ENCODE results near the gene MAEL. TPM values are rescaled to one million over a fixed set of nuclear protein-coding genes. Genes with fewer than 3 reads are reported as not detected.

The MAEL gene
- total and polyA plus RNA-seq, 3 experiments from 2014 or later = not detected

GRCh38 chr1:167059809-167060107, 70.7 kb downstream of the MAEL start:
- peaks cover 4% of the 10 kb centered on the region for H3K4me1 ChIP-seq (ENCODE audit: insufficient read depth, low read length)
- H3K9me3 ChIP-seq (ENCODE audit: low read length) = no peaks in the 10 kb centered on the region
- CTCF ChIA-PET = interaction anchor here (0.6 to 18.0 kb wide), 30 partner anchors 9 to 504 kb away, joined by 3 to 454 read pairs (median 4); partner anchors contain the start of genes CREG1, GPA33 and POGK
- no peaks in the 10 kb centered on the region for H3K27me3 Mint-ChIP-seq
- no peak overlapping the region for H3K4me3 Mint-ChIP-seq
- peaks cover 0 to 16% (median 0%) of the 10 kb centered on the region in 3 donors for H3K4me1 Mint-ChIP-seq
- no peak for DNase-seq
- peaks cover 0 to 16% (median 0%) of the 10 kb centered on the region in 3 donors for H3K36me3 Mint-ChIP-seq
- no peak overlapping the region for H3K27ac ChIP-seq (ENCODE audit: low read depth, low read length)
- H3K4me3 ChIP-seq (ENCODE audit: low read length) = no peak overlapping the region
- H3K27ac Mint-ChIP-seq = no peak overlapping the region
- H3K9me3 Mint-ChIP-seq = peaks cover 0 to 2% (median 0%) of the 10 kb centered on the region in 5 donors
- no peaks in the 10 kb centered on the region for H3K27me3 ChIP-seq (ENCODE audit: insufficient read depth, low read length, poor library complexity, severe bottlenecking)
- no peaks in the 10 kb centered on the region for H3K36me3 ChIP-seq (ENCODE audit: insufficient read depth, low read length)
- POLR2A ChIA-PET = no interaction called here

GRCh38 chr1:167060141-167061072, 71.3 kb downstream of the MAEL start:
- POLR2A ChIA-PET = no interaction called here

GRCh38 chr1:167061073-167061464, 72.0 kb downstream of the MAEL start:
- ChIA-PET CTCF (interaction anchor here (0.8 to 18.0 kb wide), 8 partner anchors 9 to 472 kb away, joined by 3 to 454 read pairs (median 4); partner anchors contain the start of gene POU2F1), POLR2A (no interaction called here)
- peaks cover 0 to 4% of the 10 kb centered on the region in 2 donors for H3K27me3 Mint-ChIP-seq

More at GRCh38 chr1:167060141-167061072, 71.3 kb downstream of the MAEL start:
- DNase-seq = no peak
- CTCF ChIA-PET = interaction anchor here (0.8 to 18.0 kb wide), 22 partner anchors 8 to 503 kb away, joined by 3 to 454 read pairs (median 5); partner anchors contain the start of genes GPA33 and POU2F1
- H3K9me3 Mint-ChIP-seq = peaks cover 0 to 2% (median 0%) of the 10 kb centered on the region in 5 donors
- H3K9me3 ChIP-seq (ENCODE audit: low read length) = no peaks in the 10 kb centered on the region
- no peaks in the 10 kb centered on the region for H3K36me3 ChIP-seq (ENCODE audit: insufficient read depth, low read length)
- H3K4me3 ChIP-seq (ENCODE audit: low read length) = no peak overlapping the region
- H3K27ac ChIP-seq (ENCODE audit: low read depth, low read length) = no peak overlapping the region
- peaks cover 0 to 16% (median 0%) of the 10 kb centered on the region in 3 donors for H3K4me1 Mint-ChIP-seq
- H3K4me1 ChIP-seq (ENCODE audit: insufficient read depth, low read length) = peaks cover 4% of the 10 kb centered on the region
- H3K27me3 ChIP-seq (ENCODE audit: insufficient read depth, low read length, poor library complexity, severe bottlenecking) = no peaks in the 10 kb centered on the region
- H3K27ac Mint-ChIP-seq = peak overlapping the region in 1 of 8 donors; percentile 48
- peaks cover 0 to 3% of the 10 kb centered on the region in 2 donors for H3K27me3 Mint-ChIP-seq
- H3K36me3 Mint-ChIP-seq = peaks cover 0 to 13% (median 0%) of the 10 kb centered on the region in 3 donors
- no peak overlapping the region for H3K4me3 Mint-ChIP-seq

GRCh38 chr1:167064621-167065020, 75.5 kb downstream of the MAEL start:
- Mint-ChIP-seq H3K27me3 (peaks cover 0 to 4% of the 10 kb centered on the region in 2 donors), H3K4me1 (peaks cover 0 to 5% (median 3%) of the 10 kb centered on the region in 3 donors), H3K27ac (no peak overlapping the region), H3K36me3 (peaks cover 0 to 12% (median 0%) of the 10 kb centered on the region in 3 donors), H3K4me3 (no peak overlapping the region), H3K9me3 (peaks cover 0 to 2% (median 0%) of the 10 kb centered on the region in 5 donors)
- ChIA-PET CTCF (interaction anchor here (1.4 to 18.0 kb wide), 4 partner anchors 26 to 156 kb away, joined by 3 to 454 read pairs (median 70); partner anchors contain the start of genes GPA33 and POU2F1), POLR2A (interaction anchor here (1.6 kb wide), 1 partner anchor 156 kb away, joined by 4 read pairs; the partner anchor contains the start of gene POU2F1)
- no peak for DNase-seq
- no peak overlapping the region for H3K4me3 ChIP-seq (ENCODE audit: low read length)
- no peaks in the 10 kb centered on the region for H3K27me3 ChIP-seq (ENCODE audit: insufficient read depth, low read length, poor library complexity, severe bottlenecking)
- no peaks in the 10 kb centered on the region for H3K36me3 ChIP-seq (ENCODE audit: insufficient read depth, low read length)
- H3K27ac ChIP-seq (ENCODE audit: low read depth, low read length) = no peak overlapping the region
- H3K9me3 ChIP-seq (ENCODE audit: low read length) = no peaks in the 10 kb centered on the region
- no peaks in the 10 kb centered on the region for H3K4me1 ChIP-seq (ENCODE audit: insufficient read depth, low read length)

More at GRCh38 chr1:167061073-167061464, 72.0 kb downstream of the MAEL start:
- no peak overlapping the region for H3K4me3 Mint-ChIP-seq
- no peaks in the 10 kb centered on the region for H3K36me3 ChIP-seq (ENCODE audit: insufficient read depth, low read length)
- H3K36me3 Mint-ChIP-seq = peaks cover 0 to 9% (median 0%) of the 10 kb centered on the region in 3 donors
- H3K9me3 Mint-ChIP-seq = peaks cover 0 to 2% (median 0%) of the 10 kb centered on the region in 5 donors
- no peak for DNase-seq
- no peak overlapping the region for H3K4me3 ChIP-seq (ENCODE audit: low read length)
- peak overlapping the region in 2 of 8 donors; percentile 16 to 48 for H3K27ac Mint-ChIP-seq
- H3K9me3 ChIP-seq (ENCODE audit: low read length) = no peaks in the 10 kb centered on the region
- H3K27ac ChIP-seq (ENCODE audit: low read depth, low read length) = no peak overlapping the region
- H3K27me3 ChIP-seq (ENCODE audit: insufficient read depth, low read length, poor library complexity, severe bottlenecking) = no peaks in the 10 kb centered on the region
- peaks cover 0 to 13% (median 0%) of the 10 kb centered on the region in 3 donors for H3K4me1 Mint-ChIP-seq
- H3K4me1 ChIP-seq (ENCODE audit: insufficient read depth, low read length) = peaks cover 4% of the 10 kb centered on the region

GRCh38 chr1:167065471-167065870, 76.4 kb downstream of the MAEL start:
- no peaks in the 10 kb centered on the region for H3K4me1 ChIP-seq (ENCODE audit: insufficient read depth, low read length)
- H3K9me3 ChIP-seq (ENCODE audit: low read length) = no peaks in the 10 kb centered on the region
- ChIA-PET POLR2A (interaction anchor here (1.6 kb wide), 1 partner anchor 155 kb away, joined by 4 read pairs; the partner anchor contains the start of gene POU2F1), CTCF (interaction anchor here (0.6 to 18.0 kb wide), 5 partner anchors 14 to 493 kb away, joined by 3 to 454 read pairs (median 8); partner anchors contain the start of gene POU2F1)
- H3K27me3 ChIP-seq (ENCODE audit: insufficient read depth, low read length, poor library complexity, severe bottlenecking) = no peaks in the 10 kb centered on the region
- no peak overlapping the region for H3K4me3 ChIP-seq (ENCODE audit: low read length)
- peaks cover 0 to 5% (median 3%) of the 10 kb centered on the region in 3 donors for H3K4me1 Mint-ChIP-seq
- peaks cover 0 to 2% (median 0%) of the 10 kb centered on the region in 5 donors for H3K9me3 Mint-ChIP-seq
- peaks cover 0 to 12% (median 0%) of the 10 kb centered on the region in 3 donors for H3K36me3 Mint-ChIP-seq
- H3K27ac ChIP-seq (ENCODE audit: low read depth, low read length) = no peak overlapping the region
- H3K36me3 ChIP-seq (ENCODE audit: insufficient read depth, low read length) = no peaks in the 10 kb centered on the region
- DNase-seq = no peak
- H3K27ac Mint-ChIP-seq = no peak overlapping the region
- H3K4me3 Mint-ChIP-seq = peak overlapping the region in 1 of 7 donors; percentile 38
- H3K27me3 Mint-ChIP-seq = peaks cover 0 to 4% of the 10 kb centered on the region in 2 donors

GRCh38 chr1:167066333-167067122, 77.4 kb downstream of the MAEL start:
- peak overlapping the region in 2 of 7 donors; percentile 37 to 49 for H3K4me3 Mint-ChIP-seq
- no peaks in the 10 kb centered on the region for H3K4me1 ChIP-seq (ENCODE audit: insufficient read depth, low read length)
- H3K27me3 Mint-ChIP-seq = peaks cover 0 to 4% of the 10 kb centered on the region in 2 donors
- H3K9me3 ChIP-seq (ENCODE audit: low read length) = no peaks in the 10 kb centered on the region
- H3K27ac ChIP-seq (ENCODE audit: low read depth, low read length) = no peak overlapping the region
- peaks cover 0 to 5% (median 3%) of the 10 kb centered on the region in 3 donors for H3K4me1 Mint-ChIP-seq
- CTCF ChIA-PET = interaction anchor here (0.6 to 18.0 kb wide), 26 partner anchors 9 to 492 kb away, joined by 3 to 454 read pairs (median 4); partner anchors contain the start of genes CREG1, GPA33, POGK and POU2F1
- POLR2A ChIA-PET = no interaction called here
- H3K9me3 Mint-ChIP-seq = no peaks in the 10 kb centered on the region
- no peak overlapping the region for H3K27ac Mint-ChIP-seq
- H3K4me3 ChIP-seq (ENCODE audit: low read length) = no peak overlapping the region
- H3K27me3 ChIP-seq (ENCODE audit: insufficient read depth, low read length, poor library complexity, severe bottlenecking) = no peaks in the 10 kb centered on the region
- no peaks in the 10 kb centered on the region for H3K36me3 ChIP-seq (ENCODE audit: insufficient read depth, low read length)
- peaks cover 0 to 7% (median 0%) of the 10 kb centered on the region in 3 donors for H3K36me3 Mint-ChIP-seq
- DNase-seq = peak; percentile 66 to 81 (median 74)

- POLR2A ChIA-PET = no interaction called here
- H3K27me3 Mint-ChIP-seq = peaks cover 0 to 4% of the 10 kb centered on the region in 2 donors
Observed at GRCh38 chr1:167067904-167068303, 78.8 kb downstream of the MAEL start.

More at GRCh38 chr1:167067904-167068303, 78.8 kb downstream of the MAEL start:
- CTCF ChIA-PET = interaction anchor here (1.6 kb wide), 1 partner anchor 9 kb away, joined by 6 read pairs; no protein-coding TSS in a partner anchor
- Mint-ChIP-seq H3K4me3 (no peak overlapping the region), H3K27ac (no peak overlapping the region), H3K9me3 (no peaks in the 10 kb centered on the region), H3K36me3 (peaks cover 0 to 3% (median 0%) of the 10 kb centered on the region in 3 donors), H3K4me1 (peaks cover 0 to 5% (median 3%) of the 10 kb centered on the region in 3 donors)
- H3K4me3 ChIP-seq (ENCODE audit: low read length) = no peak overlapping the region
- no peak for DNase-seq
- no peaks in the 10 kb centered on the region for H3K4me1 ChIP-seq (ENCODE audit: insufficient read depth, low read length)
- no peaks in the 10 kb centered on the region for H3K9me3 ChIP-seq (ENCODE audit: low read length)
- H3K36me3 ChIP-seq (ENCODE audit: insufficient read depth, low read length) = no peaks in the 10 kb centered on the region
- no peak overlapping the region for H3K27ac ChIP-seq (ENCODE audit: low read depth, low read length)
- no peaks in the 10 kb centered on the region for H3K27me3 ChIP-seq (ENCODE audit: insufficient read depth, low read length, poor library complexity, severe bottlenecking)

Measured in CD8-positive, alpha-beta memory T cell (primary cell).